HG03095 (cell line): ENCODE results near the gene RPS25.
"Not testable (repeated sequence)": the region's sequence is repeated elsewhere in the genome, so short reads cannot be mapped to it uniquely, and the experiment has no call there.

Experiments
- ATAC-seq: cut with Tn5 transposase; IDR thresholded peaks from one replicate; pipeline ENCODE4 v1.9.1; 2021; ENCODE audit warnings: moderate library complexity; ENCODE audit not compliant: unreplicated experiment

The RPS25 gene

GRCh38 chr11:119016216-119017009, 1.7 kb downstream of the RPS25 start:
- ATAC-seq, result no peak

- no peak for ATAC-seq
Observed at GRCh38 chr11:119015054-119015611, 3.0 kb downstream of the RPS25 start.

DNA sequence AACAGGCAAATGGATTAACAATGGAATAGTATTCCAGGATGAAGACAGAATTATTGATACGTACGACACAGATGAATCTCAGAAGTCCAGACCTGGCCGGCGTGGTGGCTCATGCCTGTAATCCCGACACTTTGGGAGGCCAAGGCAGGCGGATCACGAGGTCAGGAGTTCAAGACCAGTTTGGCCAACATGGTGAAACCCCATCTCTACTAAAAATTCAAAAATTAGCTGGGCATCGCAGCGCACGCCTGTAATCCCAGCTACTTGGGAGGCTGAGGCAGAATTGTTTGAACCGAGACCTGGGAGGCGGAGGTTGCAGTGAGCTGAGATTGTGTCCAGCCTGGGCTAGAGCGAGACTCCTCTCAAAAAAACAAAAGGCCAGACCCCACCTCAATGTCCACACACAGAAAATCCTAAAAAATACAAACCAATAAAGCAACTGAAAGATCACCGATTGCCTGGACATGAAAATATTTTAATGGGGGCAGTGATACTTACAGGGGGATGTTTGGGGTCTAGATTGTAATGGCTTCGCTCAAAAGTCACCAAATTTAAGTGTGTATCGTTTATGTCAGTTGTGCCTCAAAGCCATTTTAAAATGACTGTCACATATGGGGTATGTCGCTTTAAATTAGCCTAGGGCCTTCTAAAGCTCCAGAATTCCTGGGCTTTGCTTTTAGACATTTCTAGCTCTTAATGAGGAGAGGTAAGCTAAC, 3.8 kb downstream of the RPS25 start:
- no peak for ATAC-seq

- ATAC-seq, result no peak
Observed at GRCh38 chr11:119012629-119013170, 5.4 kb downstream of the RPS25 start.

DNA sequence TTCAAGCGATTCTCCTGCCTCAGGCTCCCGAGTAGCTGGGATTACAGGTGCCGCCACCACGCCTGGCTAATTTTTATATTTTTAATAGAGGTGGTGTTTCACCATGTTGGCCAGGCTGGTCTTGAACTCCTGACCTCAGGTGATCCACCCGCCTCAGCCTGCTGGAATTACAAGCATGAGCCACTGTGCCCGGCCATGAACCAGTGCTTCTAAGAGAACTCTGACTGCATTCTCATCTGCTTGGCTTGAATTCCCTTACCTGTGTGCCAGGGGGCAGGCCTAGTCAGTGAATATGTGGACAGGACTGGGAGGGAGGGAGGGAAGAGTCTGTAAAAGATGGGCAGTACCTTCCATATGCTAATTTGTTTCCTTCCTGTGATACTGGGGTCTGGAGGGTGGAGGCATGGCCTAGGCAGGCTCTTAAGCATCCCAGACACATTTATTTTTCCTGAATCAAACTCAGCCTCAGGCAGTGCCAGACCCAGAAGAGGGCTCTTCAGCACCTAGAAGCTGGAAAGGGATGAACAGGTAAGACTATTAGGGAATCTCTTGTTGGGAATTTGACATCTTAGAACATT, 6.6 kb downstream of the RPS25 start:
- ATAC-seq, result no peak

- ATAC-seq, result no peak
Observed at GRCh38 chr11:119006656-119007055, 11.5 kb downstream of the RPS25 start.

GRCh38 chr11:119000906-119001305, 17.2 kb downstream of the RPS25 start:
- ATAC-seq, result no peak

- no peak for ATAC-seq
Observed at GRCh38 chr11:118998822-118999221, 19.3 kb downstream of the RPS25 start.

DNA sequence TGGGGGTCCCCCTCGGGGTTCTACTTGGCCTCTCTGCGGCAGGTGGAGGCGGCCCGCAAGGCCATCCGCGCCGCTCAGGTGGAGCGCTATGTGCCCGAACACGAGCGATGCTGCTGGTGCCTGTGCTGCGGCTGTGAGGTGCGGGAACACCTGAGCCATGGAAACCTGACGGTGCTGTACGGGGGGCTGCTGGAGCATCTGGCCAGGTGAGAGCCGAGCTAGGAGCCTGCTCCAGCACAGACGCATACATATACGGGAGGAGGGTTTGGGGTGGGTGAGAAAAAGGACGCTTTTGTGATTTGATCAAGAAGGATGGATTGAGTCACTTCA, 19.8 kb downstream of the RPS25 start:
- ATAC-seq, result peak; percentile 22

- ATAC-seq, result peak; percentile 83
Observed at GRCh38 chr11:118997627-118998387, 20.3 kb downstream of the RPS25 start, which contains the start of gene CENATAC. Gene CENATAC (plus strand): TSS chr11:118998138. CDS start chr11:118998198, 60 bp downstream.

DNA sequence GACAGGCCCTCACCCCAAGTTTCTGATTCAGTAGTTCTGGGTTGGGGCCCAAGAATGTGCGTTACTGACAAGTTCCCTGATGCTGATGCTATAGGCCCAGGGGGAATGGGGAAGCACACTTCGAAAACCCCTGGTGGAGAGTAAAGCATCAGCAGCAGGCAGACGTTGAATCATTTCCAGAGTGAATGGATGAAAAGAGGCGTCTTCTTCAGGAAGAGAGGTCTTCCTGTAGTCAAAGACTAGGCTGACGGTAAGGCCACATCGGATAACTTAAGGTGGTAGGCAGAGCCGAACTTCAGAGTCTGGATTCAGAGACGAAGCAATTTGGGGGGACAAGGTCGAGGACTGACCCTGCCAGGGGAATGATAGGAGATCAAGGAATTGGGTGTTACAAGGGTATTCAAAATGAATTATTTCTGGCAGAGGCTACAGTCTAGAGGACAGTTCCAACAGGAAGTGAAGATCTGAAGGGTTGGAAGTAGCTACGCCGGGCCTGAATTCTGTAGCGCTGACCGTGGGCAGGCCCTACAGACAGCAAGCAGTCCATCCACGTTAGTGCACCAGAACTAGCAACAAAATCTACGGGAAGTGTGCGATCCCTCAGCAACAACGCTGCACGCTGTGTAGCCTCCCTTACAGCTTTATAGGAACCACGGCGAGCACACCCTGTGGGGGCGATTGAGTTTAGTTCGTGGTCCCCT, 21.1 kb downstream of the RPS25 start:
- peak; percentile 12 for ATAC-seq

- not testable (repeated sequence) for ATAC-seq
Observed at GRCh38 chr11:118991486-118992038, 26.6 kb downstream of the RPS25 start.

- no peak for ATAC-seq
Observed at GRCh38 chr11:118988280-118988679, 29.9 kb downstream of the RPS25 start.

DNA sequence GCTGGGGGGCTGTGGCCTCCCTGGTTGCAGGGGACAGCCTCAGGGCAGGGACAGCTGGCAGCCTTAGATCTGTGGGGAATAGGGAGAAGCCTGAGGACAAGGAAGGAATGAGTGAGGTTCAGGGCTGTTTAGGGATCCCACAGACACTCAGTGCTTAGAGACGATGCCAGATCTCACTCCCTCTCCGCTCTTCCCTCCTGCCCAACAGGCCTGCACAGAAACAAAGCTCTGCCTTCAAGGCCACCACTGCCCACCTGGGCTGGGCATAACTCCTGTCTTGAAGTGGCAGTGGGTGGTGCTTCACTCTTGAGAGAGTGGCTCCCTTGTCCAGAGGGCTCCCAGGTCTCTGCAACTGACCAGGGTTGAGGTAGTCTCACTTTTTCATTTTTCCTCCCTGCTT, 33.3 kb downstream of the RPS25 start:
- no peak for ATAC-seq

DNA sequence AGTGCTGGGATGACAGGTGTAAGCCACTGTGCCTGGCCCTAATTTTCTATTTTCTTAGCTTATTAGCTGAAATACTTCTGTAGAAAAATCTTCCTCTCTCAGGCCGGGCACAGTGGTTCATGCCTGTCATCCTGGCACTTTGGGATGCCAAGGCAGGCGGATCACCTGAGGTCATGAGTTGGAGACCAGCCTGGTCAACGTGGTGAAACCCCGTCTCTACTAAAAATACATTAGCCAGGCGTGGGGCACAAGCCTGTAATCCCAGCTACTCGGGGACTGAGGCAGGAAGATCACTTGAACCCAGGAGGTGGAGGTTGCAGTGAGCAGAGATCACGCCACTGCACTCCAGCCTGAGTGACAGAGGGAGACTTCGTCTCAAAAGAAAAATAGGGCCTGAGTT, 33.8 kb downstream of the RPS25 start:
- not testable (repeated sequence) for ATAC-seq

GRCh38 chr11:118980191-118980881, 37.8 kb downstream of the RPS25 start:
- ATAC-seq, result no peak

DNA sequence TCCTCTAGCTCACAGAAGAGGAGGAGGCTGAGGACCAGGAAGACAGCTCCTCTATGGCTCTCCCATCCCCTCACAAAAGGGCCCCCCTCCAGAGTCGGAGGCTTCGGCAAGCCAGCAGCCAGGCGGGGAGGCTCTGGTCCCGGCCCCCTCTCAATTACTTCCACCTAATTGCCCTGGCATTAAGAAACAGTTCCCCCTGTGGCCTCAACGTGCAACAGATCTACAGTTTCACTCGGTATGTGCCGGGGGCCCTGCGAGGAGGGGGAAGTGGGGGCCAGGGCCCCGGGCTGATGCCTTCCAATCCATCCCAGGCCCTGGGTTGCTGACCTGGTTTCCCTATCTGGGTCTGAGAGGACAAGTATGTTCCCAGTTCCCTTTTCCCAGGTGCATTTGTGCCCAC, 38.7 kb downstream of the RPS25 start:
- ATAC-seq, result no peak

- ATAC-seq, result no peak
Observed at GRCh38 chr11:118975771-118976709, 42.1 kb downstream of the RPS25 start.
